Nephron (organoid): ENCODE measurements around the gene RFX7.

Source experiments
- H3K27ac Mint-ChIP-seq, 3 experiments: 2 replicates each; pipeline ENCODE4 v1.8.0; 2020; ENCODE audit warnings: mixed read lengths in 3 of 3, mild to moderate bottlenecking in 2 of 3, moderate library complexity in 1 of 3
- H3K27me3 Mint-ChIP-seq: 2 replicates; pipeline ENCODE4 v1.8.0; 2021; ENCODE audit warnings: low read depth, mild to moderate bottlenecking, moderate library complexity, mixed read lengths
- H3K36me3 Mint-ChIP-seq: 2 replicates; pipeline ENCODE4 v1.8.0; 2020; ENCODE audit warnings: low read depth, mixed read lengths
- H3K4me1 Mint-ChIP-seq: 2 replicates; pipeline ENCODE4 v1.8.0; 2020; ENCODE audit warnings: mixed read lengths
- H3K4me3 Mint-ChIP-seq, 3 experiments: 2 replicates each; pipeline ENCODE4 v1.8.0; 2020; ENCODE audit warnings: mild to moderate bottlenecking in 3 of 3, mixed read lengths in 3 of 3, moderate library complexity in 2 of 3
- H3K9me3 Mint-ChIP-seq: 2 replicates; pipeline ENCODE4 v1.8.0; 2020; ENCODE audit warnings: mixed read lengths
- TF ChIP-seq, protein P1 (sequence below), 3 experiments: fragments of 200-600 bp; sonication (generic); IDR thresholded peaks; one replicate each; pipeline ENCODE4 v1.5.0; 2021; ENCODE audit warnings: antibody characterized with exemption in 3 of 3; ENCODE audit not compliant: unreplicated experiment in 3 of 3

Gene RFX7

GRCh38 chr15:56064152-56064551 is 179.5 kb downstream of the RFX7 start:
- Mint-ChIP-seq H3K27ac (no peak overlapping the region), H3K36me3 (no peaks in the 10 kb centered on the region), H3K4me1 (no peaks in the 10 kb centered on the region), H3K4me3 (no peak overlapping the region), H3K9me3 (peaks cover 8% of the 10 kb centered on the region), H3K27me3 (no peaks in the 10 kb centered on the region)
- TF ChIP-seq, protein P1, sequence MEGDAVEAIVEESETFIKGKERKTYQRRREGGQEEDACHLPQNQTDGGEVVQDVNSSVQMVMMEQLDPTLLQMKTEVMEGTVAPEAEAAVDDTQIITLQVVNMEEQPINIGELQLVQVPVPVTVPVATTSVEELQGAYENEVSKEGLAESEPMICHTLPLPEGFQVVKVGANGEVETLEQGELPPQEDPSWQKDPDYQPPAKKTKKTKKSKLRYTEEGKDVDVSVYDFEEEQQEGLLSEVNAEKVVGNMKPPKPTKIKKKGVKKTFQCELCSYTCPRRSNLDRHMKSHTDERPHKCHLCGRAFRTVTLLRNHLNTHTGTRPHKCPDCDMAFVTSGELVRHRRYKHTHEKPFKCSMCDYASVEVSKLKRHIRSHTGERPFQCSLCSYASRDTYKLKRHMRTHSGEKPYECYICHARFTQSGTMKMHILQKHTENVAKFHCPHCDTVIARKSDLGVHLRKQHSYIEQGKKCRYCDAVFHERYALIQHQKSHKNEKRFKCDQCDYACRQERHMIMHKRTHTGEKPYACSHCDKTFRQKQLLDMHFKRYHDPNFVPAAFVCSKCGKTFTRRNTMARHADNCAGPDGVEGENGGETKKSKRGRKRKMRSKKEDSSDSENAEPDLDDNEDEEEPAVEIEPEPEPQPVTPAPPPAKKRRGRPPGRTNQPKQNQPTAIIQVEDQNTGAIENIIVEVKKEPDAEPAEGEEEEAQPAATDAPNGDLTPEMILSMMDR (IDR thresholded peaks at IDR 0.05; ENCODE audit: unreplicated experiment in 3 of 3), result no peak

DNA sequence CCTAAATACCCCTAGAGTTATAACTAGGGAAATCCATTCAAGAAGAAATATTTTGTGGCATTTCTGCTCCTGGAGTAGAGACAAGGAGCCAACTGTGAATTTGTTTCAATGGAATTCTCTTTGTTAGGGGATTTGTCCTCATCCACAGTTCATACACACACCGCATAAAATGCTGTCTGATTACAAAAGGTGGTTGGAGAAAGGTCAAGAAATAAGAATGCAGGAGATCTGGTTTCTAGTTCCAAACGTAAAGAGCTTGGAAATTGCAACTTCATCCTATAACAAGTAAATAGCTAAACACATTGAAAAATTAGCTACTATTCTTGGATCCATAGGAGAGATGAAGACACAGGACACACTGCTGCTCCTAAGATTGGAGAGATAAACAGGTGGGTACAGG is 184.0 kb downstream of the RFX7 start:
- Mint-ChIP-seq H3K4me3 (no peak overlapping the region), H3K4me1 (no peaks in the 10 kb centered on the region), H3K27me3 (no peaks in the 10 kb centered on the region), H3K9me3 (peaks cover 8% of the 10 kb centered on the region), H3K36me3 (no peaks in the 10 kb centered on the region), H3K27ac (no peak overlapping the region)
- TF ChIP-seq, protein P1 (IDR thresholded peaks at IDR 0.05; ENCODE audit: unreplicated experiment in 3 of 3), result no peak

DNA sequence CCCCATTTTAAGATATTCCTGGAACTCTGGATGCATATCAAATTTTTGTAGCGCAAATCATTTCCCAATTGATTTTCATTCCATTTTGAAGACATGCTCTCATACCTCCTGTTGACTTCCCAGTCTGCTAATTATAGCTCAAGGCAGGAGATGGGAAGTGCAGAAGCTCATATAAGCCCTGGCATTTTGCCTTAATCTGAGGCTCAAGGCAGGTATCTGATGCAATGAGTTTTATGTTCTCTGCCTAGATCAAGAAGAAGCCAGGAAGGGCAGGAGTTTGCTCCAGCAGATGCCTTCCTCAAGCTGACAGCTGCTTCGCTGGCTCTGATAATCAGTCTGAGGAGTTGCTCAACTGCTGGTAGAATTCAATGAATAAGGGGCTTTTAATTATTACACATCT is 184.7 kb downstream of the RFX7 start:
- H3K4me1 Mint-ChIP-seq, result no peaks in the 10 kb centered on the region
- H3K36me3 Mint-ChIP-seq, result no peaks in the 10 kb centered on the region
- H3K9me3 Mint-ChIP-seq, result peaks cover 8% of the 10 kb centered on the region
- TF ChIP-seq, protein P1 (IDR thresholded peaks at IDR 0.05; ENCODE audit: unreplicated experiment in 3 of 3), result no peak
- no peaks in the 10 kb centered on the region for H3K27me3 Mint-ChIP-seq
- H3K27ac Mint-ChIP-seq, result no peak overlapping the region
- no peak overlapping the region for H3K4me3 Mint-ChIP-seq

DNA sequence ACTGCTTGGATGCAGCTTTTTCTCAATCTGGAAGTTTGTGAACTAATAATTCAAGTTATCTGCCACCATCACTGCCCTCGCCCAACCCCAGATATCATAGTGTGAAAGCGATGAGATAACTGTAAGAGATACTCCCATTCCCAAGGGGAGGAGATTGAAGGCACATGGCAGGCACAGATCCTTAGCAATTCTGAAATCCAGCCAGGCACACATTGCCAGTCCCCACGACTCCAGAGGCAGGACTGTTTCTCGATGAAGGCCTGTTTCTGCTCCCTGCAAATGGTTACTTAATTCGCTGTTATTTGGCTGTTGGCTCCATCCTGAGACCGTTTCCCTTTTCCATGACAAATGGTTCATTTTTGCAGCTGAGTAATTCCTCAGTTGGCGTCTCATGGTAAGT is 187.1 kb downstream of the RFX7 start:
- no peaks in the 10 kb centered on the region for H3K27me3 Mint-ChIP-seq
- no peaks in the 10 kb centered on the region for H3K36me3 Mint-ChIP-seq
- no peak overlapping the region for H3K27ac Mint-ChIP-seq
- H3K9me3 Mint-ChIP-seq, result peaks cover 2% of the 10 kb centered on the region
- H3K4me1 Mint-ChIP-seq, result no peaks in the 10 kb centered on the region
- no peak overlapping the region for H3K4me3 Mint-ChIP-seq
- TF ChIP-seq, protein P1 (IDR thresholded peaks at IDR 0.05; ENCODE audit: unreplicated experiment in 3 of 3), result no peak

GRCh38 chr15:56053046-56053400 is 190.7 kb downstream of the RFX7 start:
- Mint-ChIP-seq H3K4me3 (no peak overlapping the region), H3K9me3 (no peaks in the 10 kb centered on the region), H3K27me3 (no peaks in the 10 kb centered on the region), H3K36me3 (no peaks in the 10 kb centered on the region), H3K4me1 (no peaks in the 10 kb centered on the region), H3K27ac (no peak overlapping the region)
- TF ChIP-seq, protein P1 (IDR thresholded peaks at IDR 0.05; ENCODE audit: unreplicated experiment in 3 of 3), result no peak

DNA sequence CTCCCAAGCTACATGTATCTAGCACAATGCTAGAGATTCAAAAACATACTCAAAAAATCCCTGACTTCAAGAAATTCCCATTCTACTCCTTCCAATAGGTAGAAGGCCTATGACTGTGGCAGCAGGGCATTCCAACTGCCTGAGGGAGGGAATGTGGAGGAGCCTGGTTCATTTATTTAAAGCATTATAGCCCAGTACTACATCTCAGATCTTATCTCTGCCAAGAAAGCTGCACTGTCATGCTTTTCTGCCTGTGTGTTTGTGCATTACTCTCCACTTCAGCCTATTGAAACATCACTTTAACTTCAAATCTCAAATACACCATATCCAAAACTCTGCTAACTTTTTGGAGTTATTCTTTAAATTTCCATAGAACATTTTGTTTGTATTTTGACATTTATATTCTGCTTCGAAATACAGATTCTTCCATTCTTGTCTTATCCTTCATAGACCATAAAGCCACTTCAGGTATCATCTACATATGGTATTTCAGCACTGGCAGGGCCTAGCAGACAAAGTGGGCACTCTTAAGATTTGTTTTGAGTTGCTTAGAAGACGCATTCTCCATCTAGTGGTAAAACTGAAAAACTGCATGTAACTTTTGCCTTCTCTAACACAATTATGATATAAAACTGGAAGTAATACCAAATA is 191.2 kb downstream of the RFX7 start:
- Mint-ChIP-seq H3K9me3 (no peaks in the 10 kb centered on the region), H3K4me3 (no peak overlapping the region), H3K36me3 (no peaks in the 10 kb centered on the region), H3K27me3 (no peaks in the 10 kb centered on the region), H3K4me1 (no peaks in the 10 kb centered on the region), H3K27ac (peak overlapping the region in 1 of 3 experiments; percentile 4)
- TF ChIP-seq, protein P1 (IDR thresholded peaks at IDR 0.05; ENCODE audit: unreplicated experiment in 3 of 3), result peak; percentile 66 to 82 (median 71)
